A549 (cell line): ENCODE results near the gene TBC1D16. TPM values are rescaled to one million over a fixed set of nuclear protein-coding genes. Genes with fewer than 3 reads are reported as not detected.

Experiments used
- ATAC-seq, 2 experiments: fragments of 200-7000 bp in 1 of 2; fragments of >200 bp in 1 of 2; cut with Nextera tagmentation in 1 of 2; cut with Tn5 transposase in 1 of 2; 3 replicates each; pipeline versions ENCODE4 v1.8.0 to v1.9.1; 2018 to 2020; ENCODE audit warnings: mild to moderate bottlenecking in 1 of 2, moderate library complexity in 1 of 2
- CTCF ChIA-PET: fragments of 300-600 bp; sonication (Branson Sonifier 250); formaldehyde crosslinking; extraction: SDS; loops from one replicate; lab custom pipeline; 2021; ENCODE audit warnings: antibody characterized with exemption, inconsistent platforms; lab: Yijun Ruan, JAX
- POLR2A ChIA-PET: fragments of 350-600 bp; formaldehyde crosslinking; extraction: SDS; loops from one replicate; lab custom pipeline; 2021; ENCODE audit warnings: antibody characterized with exemption, inconsistent platforms; lab: Yijun Ruan, JAX
- DNase-seq, 2 experiments: peaks; one replicate each; pipeline versions ENCODE4 v3.0.0 to v3.0.0-alpha.2; 2011 to 2016; ENCODE audit warnings: low read depth in 1 of 2, low spot score in 1 of 2
- FAIRE-seq: peaks from 2 replicates; lab custom pipeline; 2011; peaks lifted over from hg19 to GRCh38; lab: Jason Lieb, UNC
- H3K27ac ChIP-seq, 2 experiments: fragments of >200 bp; sonication (Bioruptor Twin); formaldehyde crosslinking; 3 replicates each; pipeline ENCODE4 v1.5.1; 2016 to 2017
- H3K4me1 ChIP-seq: fragments of >200 bp; sonication (Bioruptor Twin); formaldehyde crosslinking; 3 replicates; pipeline ENCODE4 v1.6.1; 2016
- H3K4me2 ChIP-seq: fragments of >200 bp; sonication (Bioruptor Twin); formaldehyde crosslinking; 3 replicates; pipeline ENCODE4 v1.6.1; 2016
- H3K4me3 ChIP-seq: fragments of >200 bp; sonication (Bioruptor Twin); formaldehyde crosslinking; 3 replicates; pipeline ENCODE4 v1.5.1; 2016
- H3K9me3 ChIP-seq: fragments of >200 bp; sonication (Bioruptor Twin); formaldehyde crosslinking; 3 replicates; pipeline ENCODE4 v1.6.1; 2016
- ATOH8 ChIP-seq: fragments of 250-450 bp; sonication (Bioruptor Pico); IDR thresholded peaks from 2 replicates; pipeline ENCODE4 v1.5.0; 2020; ENCODE audit warnings: low read depth, mild to moderate bottlenecking, moderate library complexity
- E2F6 ChIP-seq: IDR thresholded peaks from 2 replicates; pipeline ENCODE4 v1.6.1; 2012; ENCODE audit warnings: low read depth, borderline replicate concordance
- EHF ChIP-seq: fragments of 250-450 bp; sonication (Bioruptor Pico); IDR thresholded peaks from 2 replicates; pipeline ENCODE4 v1.5.0; 2020; ENCODE audit warnings: mild to moderate bottlenecking
- ELK1 ChIP-seq: fragments of 150-350 bp; IDR thresholded peaks from 2 replicates; pipeline ENCODE4 v1.6.1; 2014; ENCODE audit warnings: low read depth, mild to moderate bottlenecking, low read length
- FOSB ChIP-seq: fragments of 250-450 bp; sonication (Bioruptor Pico); IDR thresholded peaks from 2 replicates; pipeline ENCODE4 v1.5.0; 2020; ENCODE audit warnings: mild to moderate bottlenecking, moderate library complexity
- FOXS1 ChIP-seq: fragments of 250-450 bp; sonication (Bioruptor Pico); IDR thresholded peaks from 2 replicates; pipeline ENCODE4 v1.5.0; 2020; ENCODE audit warnings: mild to moderate bottlenecking, moderate library complexity
- GATA3 ChIP-seq: IDR thresholded peaks from 2 replicates; pipeline ENCODE4 v1.6.1; 2012; ENCODE audit warnings: borderline replicate concordance
- HDAC2 ChIP-seq: fragments of 200-600 bp; sonication (generic); IDR thresholded peaks from 2 replicates; pipeline ENCODE4 v1.6.1; 2016
- HMGXB4 ChIP-seq: fragments of 250-450 bp; sonication (Bioruptor Pico); IDR thresholded peaks from 2 replicates; pipeline ENCODE4 v1.5.0; 2021; ENCODE audit warnings: mild to moderate bottlenecking, moderate library complexity, borderline replicate concordance
- JUN ChIP-seq, 2 experiments: fragments of >200 bp; sonication (Bioruptor Twin); formaldehyde crosslinking; IDR thresholded peaks; 2 replicates in 1 of 2; 3 replicates in 1 of 2; pipeline ENCODE4 v1.6.1; 2016 to 2017
- KDM1A ChIP-seq: fragments of 200-600 bp; sonication (generic); IDR thresholded peaks from 2 replicates; pipeline ENCODE4 v1.6.1; 2016; ENCODE audit warnings: low read depth, mild to moderate bottlenecking
- MAFK ChIP-seq: fragments of 450-650 bp; IDR thresholded peaks from 2 replicates; pipeline ENCODE4 v1.6.1; 2014; ENCODE audit not compliant: partially characterized antibody
- MAZ ChIP-seq: fragments of 150-350 bp; IDR thresholded peaks from 2 replicates; pipeline ENCODE4 v1.6.1; 2014; ENCODE audit warnings: antibody characterized with exemption, low read depth, low read length, borderline replicate concordance
- MYC ChIP-seq: IDR thresholded peaks from 2 replicates; pipeline ENCODE4 v1.6.1; 2012; ENCODE audit warnings: mild to moderate bottlenecking, inconsistent platforms, low read length, improper control_type of control experiment, borderline replicate concordance
- NPAS2 ChIP-seq: fragments of 250-450 bp; sonication (Bioruptor Pico); IDR thresholded peaks from 2 replicates; pipeline ENCODE4 v1.8.0; 2022; ENCODE audit warnings: mild to moderate bottlenecking, moderate library complexity, borderline replicate concordance
- POLR2A ChIP-seq: IDR thresholded peaks from 2 replicates; pipeline ENCODE4 v1.6.1; 2012; ENCODE audit warnings: mild to moderate bottlenecking, low read length
- RAD21 ChIP-seq, 2 experiments: fragments of >200 bp in 1 of 2; sonication (Bioruptor Twin) in 1 of 2; formaldehyde crosslinking in 1 of 2; IDR thresholded peaks in 1 of 2; conservative IDR thresholded peaks in 1 of 2; 2 replicates in 1 of 2; 3 replicates in 1 of 2; pipeline ENCODE4 v1.6.1; 2012 to 2018; ENCODE audit warnings: inconsistent platforms in 1 of 2
- RCOR1 ChIP-seq: fragments of 150-350 bp; IDR thresholded peaks from 2 replicates; pipeline ENCODE4 v1.6.1; 2014; ENCODE audit warnings: antibody characterized with exemption, low read length, low read depth
- TP53 ChIP-seq: fragments of 250-450 bp; sonication (Bioruptor Pico); IDR thresholded peaks from 2 replicates; pipeline ENCODE4 v1.5.0; 2021; ENCODE audit warnings: mild to moderate bottlenecking, moderate library complexity
- USF2 ChIP-seq: fragments of 450-650 bp; IDR thresholded peaks from 2 replicates; pipeline ENCODE4 v1.6.1; 2014; ENCODE audit warnings: antibody characterized with exemption
- WGBS: methylation state at CpG from one replicate; pipeline ENCODE4 v1.1.6; 2017; ENCODE audit errors: missing lambda C conversion rate; 5-methylcytosine and 5-hydroxymethylcytosine counted together
- polyA plus RNA-seq, 4 experiments: library from polyadenylated mRNA; depleted of rRNA in 3 of 4; stranded (reverse); fragments of >200 nt; fragmentation: RNase III in 1 of 4; extraction: RNeasy Plus Mini Kit Qiagen cat#74134 plus additional on column Dnase treatment in 1 of 4; gene quantifications; 2 replicates in 3 of 4; 3 replicates in 1 of 4; pipeline ENCODE4 v1.2.3, GENCODE V29; 2011 to 2017

TBC1D16 gene
- polyA plus RNA-seq, 2 of the 4 experiments (the other 2 are of a cell fraction) = 8.9 to 12.5 TPM

GRCh38 chr17:79942011-79942405 lies 93.7 kb downstream of the TBC1D16 start:
- no peak for FAIRE-seq
- no peak for ATAC-seq
- no peak overlapping the region for H3K4me2 ChIP-seq
- no peak overlapping the region for H3K27ac ChIP-seq
- peaks cover 2% of the 10 kb centered on the region; the same call in 1 of the 3 replicates for H3K4me1 ChIP-seq
- no peak for DNase-seq
- H3K9me3 ChIP-seq = no peaks in the 10 kb centered on the region
- no peak overlapping the region for H3K4me3 ChIP-seq
- 91% methylated on average over 20 of the region's 22 CpGs for WGBS
- POLR2A ChIA-PET = no interaction called here
- CTCF ChIA-PET = interaction anchor here (0.6 to 1.6 kb wide), 6 partner anchors 10 to 149 kb away, joined by 3 to 4 read pairs (median 3); no protein-coding TSS in a partner anchor
- TF ChIP-seq HDAC2 (no peak), RCOR1 (no peak), GATA3 (no peak), TP53 (CRISPR knock-in tag) (no peak), RAD21 (conservative IDR thresholded peaks at IDR 0.05 in 1 of 2, IDR thresholded peaks at IDR 0.05 in 1 of 2) (no peak), JUN (IDR thresholded peaks at IDR 0.05) (no peak), EHF (CRISPR knock-in tag) (no peak), KDM1A (no peak), HMGXB4 (CRISPR knock-in tag) (no peak), POLR2A (no peak), FOSB (CRISPR knock-in tag) (no peak), MAZ (no peak), USF2 (no peak), ATOH8 (no peak)
- TF ChIP-seq, all 56 proteins: peak for 0

- H3K4me1 ChIP-seq = peaks cover 8% of the 10 kb centered on the region; the same call in 2 of the 3 replicates
- CTCF ChIA-PET = interaction anchor here (0.7 to 1.6 kb wide), 6 partner anchors 10 to 47 kb away, joined by 3 to 4 read pairs (median 3); no protein-coding TSS in a partner anchor
- WGBS = 76% methylated on average over 18 of the region's 28 CpGs
- DNase-seq (no peak), FAIRE-seq (no peak), ATAC-seq (no peak)
- no peaks in the 10 kb centered on the region for H3K9me3 ChIP-seq
- no peak overlapping the region for H3K4me3 ChIP-seq
- no peak overlapping the region for H3K4me2 ChIP-seq
- POLR2A ChIA-PET = no interaction called here
- TF ChIP-seq FOSB (CRISPR knock-in tag) (no peak), ELK1 (no peak), MAFK (no peak), NPAS2 (CRISPR knock-in tag) (no peak), E2F6 (no peak), MYC (no peak), FOXS1 (no peak)
- TF ChIP-seq, all 56 proteins: peak for 0
- H3K27ac ChIP-seq = no peak overlapping the region
These were observed 94.3 kb downstream of the TBC1D16 start for GRCh38 chr17:79941088-79942010.
